Measurements from ENCODE around the gene CLDN20. TPM values are rescaled to one million over a fixed set of nuclear protein-coding genes. Genes with fewer than 3 reads are reported as not detected.
"Not testable (repeated sequence)": the region's sequence is repeated elsewhere in the genome, so short reads cannot be mapped to it uniquely, and the experiment has no call there.

Gene CLDN20
- total RNA-seq, 1 donor from 2014 or later: not detected

DNA sequence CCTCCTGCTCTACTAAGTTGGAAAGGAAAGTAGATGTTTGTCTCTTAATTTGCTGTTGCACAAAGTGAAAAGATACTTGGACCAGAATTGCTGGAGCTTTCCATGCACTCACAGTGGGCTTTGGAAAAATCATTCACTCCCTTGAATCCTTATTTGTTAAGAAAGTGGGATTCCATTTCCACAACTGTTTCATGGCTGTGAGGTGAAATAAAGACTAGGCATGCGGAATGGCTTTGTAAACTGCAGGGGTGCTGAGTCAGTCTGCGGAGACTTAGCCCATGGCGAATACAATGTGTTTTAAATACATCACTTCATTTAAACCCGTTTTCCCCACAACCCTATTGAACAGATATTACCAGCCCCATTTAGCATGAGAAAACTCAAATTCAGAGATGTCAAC lies 36.8 kb upstream of the CLDN20 start:
- intact Hi-C loops (cut with micrococcal nuclease): no loop called here
- Histone ChIP-seq H3K4me3 (no peak overlapping the region), H3K36me3 (no peaks in the 10 kb centered on the region), H3K9me3 (replicated peaks) (no peaks in the 10 kb centered on the region), H3K27ac (replicated peaks) (no peak overlapping the region), H3K27me3 (ENCODE audit: low read depth) (no peaks in the 10 kb centered on the region), H3K4me1 (no peaks in the 10 kb centered on the region)
- TF ChIP-seq CTCF (IDR thresholded peaks at IDR 0.05; ENCODE audit: borderline replicate concordance): no peak
- no peak for DNase-seq

GRCh38 chr6:155228546-155229166 lies 35.2 kb upstream of the CLDN20 start:
- Histone ChIP-seq H3K4me3 (no peak overlapping the region), H3K4me1 (no peaks in the 10 kb centered on the region), H3K9me3 (replicated peaks) (no peaks in the 10 kb centered on the region), H3K36me3 (no peaks in the 10 kb centered on the region), H3K27ac (replicated peaks) (no peak overlapping the region), H3K27me3 (ENCODE audit: low read depth) (no peaks in the 10 kb centered on the region)
- DNase-seq: no peak
- intact Hi-C loops (cut with micrococcal nuclease): no loop called here
- TF ChIP-seq CTCF (IDR thresholded peaks at IDR 0.05; ENCODE audit: borderline replicate concordance): no peak

DNA sequence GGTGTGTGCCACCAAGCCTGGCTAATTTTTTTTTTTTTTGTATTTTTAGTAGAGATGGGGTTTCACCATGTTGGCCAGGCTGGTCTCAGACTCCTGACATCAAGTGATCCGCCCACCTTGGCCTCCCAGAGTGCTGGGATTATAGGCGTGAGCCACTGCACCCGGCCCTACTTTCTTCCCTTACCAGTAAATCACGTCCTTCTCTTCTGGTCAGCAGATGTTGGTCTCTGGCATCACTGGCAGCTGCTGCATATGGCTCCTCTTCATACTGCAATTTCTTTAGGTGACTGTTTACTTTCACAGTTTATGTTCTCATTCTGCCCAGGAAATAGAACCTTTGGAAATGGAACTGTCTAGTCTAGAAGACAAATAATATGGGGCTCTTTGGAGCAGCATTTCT lies 32.8 kb upstream of the CLDN20 start:
- H3K4me1 ChIP-seq: not testable (repeated sequence)

GRCh38 chr6:155232848-155233247 lies 31.0 kb upstream of the CLDN20 start:
- Histone ChIP-seq H3K4me1 (no peaks in the 10 kb centered on the region), H3K9me3 (replicated peaks) (no peaks in the 10 kb centered on the region), H3K36me3 (no peaks in the 10 kb centered on the region), H3K27me3 (ENCODE audit: low read depth) (no peaks in the 10 kb centered on the region), H3K27ac (replicated peaks) (no peak overlapping the region), H3K4me3 (no peak overlapping the region)
- DNase-seq: no peak
- intact Hi-C loops (cut with micrococcal nuclease): no loop called here
- TF ChIP-seq CTCF (IDR thresholded peaks at IDR 0.05; ENCODE audit: borderline replicate concordance): no peak

More for the DNA sequence above, 32.8 kb upstream of the CLDN20 start:
- H3K27ac ChIP-seq (replicated peaks); H3K36me3 ChIP-seq; H3K27me3 ChIP-seq (ENCODE audit: low read depth); H3K4me3 ChIP-seq; H3K9me3 ChIP-seq (replicated peaks); DNase-seq; intact Hi-C loops (cut with micrococcal nuclease): not testable (repeated sequence)

GRCh38 chr6:155234167-155234566 lies 29.6 kb upstream of the CLDN20 start:
- intact Hi-C loops (cut with micrococcal nuclease): no loop called here
- TF ChIP-seq CTCF (IDR thresholded peaks at IDR 0.05; ENCODE audit: borderline replicate concordance): no peak
- Histone ChIP-seq H3K27ac (replicated peaks) (no peak overlapping the region), H3K27me3 (ENCODE audit: low read depth) (no peaks in the 10 kb centered on the region), H3K36me3 (no peaks in the 10 kb centered on the region), H3K4me1 (no peaks in the 10 kb centered on the region), H3K9me3 (replicated peaks) (no peaks in the 10 kb centered on the region), H3K4me3 (no peak overlapping the region)
- no peak for DNase-seq

GRCh38 chr6:155234687-155235086 lies 29.1 kb upstream of the CLDN20 start:
- DNase-seq: no peak
- Histone ChIP-seq H3K4me3 (no peak overlapping the region), H3K27me3 (ENCODE audit: low read depth) (no peaks in the 10 kb centered on the region), H3K27ac (replicated peaks) (no peak overlapping the region), H3K9me3 (replicated peaks) (no peaks in the 10 kb centered on the region), H3K36me3 (no peaks in the 10 kb centered on the region), H3K4me1 (no peaks in the 10 kb centered on the region)
- intact Hi-C loops (cut with micrococcal nuclease): no loop called here
- TF ChIP-seq CTCF (IDR thresholded peaks at IDR 0.05; ENCODE audit: borderline replicate concordance): no peak
